OCI-LY7 (cell line): ENCODE results near the gene PEX14. TPM values are rescaled to one million over a fixed set of nuclear protein-coding genes. Genes with fewer than 3 reads are reported as not detected.

Source experiments
- BruUV-seq: library from RNA; stranded (reverse); fragments of 400-500 nt; replicated peaks from 2 replicates; lab custom pipeline; 2021; lab: Mats Ljungman, UMichigan
- CTCF ChIA-PET: fragments of 300-600 bp; sonication (Branson Sonifier 250); formaldehyde crosslinking; loops from one replicate; lab custom pipeline; 2022; ENCODE audit warnings: antibody characterized with exemption; ENCODE audit not compliant: unreplicated experiment; lab: Charles Lee
- POLR2A ChIA-PET: fragments of 300-600 bp; sonication (Branson Sonifier 250); formaldehyde crosslinking; loops from one replicate; lab custom pipeline; 2022; ENCODE audit warnings: antibody characterized with exemption; lab: Charles Lee
- DNase-seq: peaks from one replicate; pipeline ENCODE4 v3.0.0-alpha.2; 2015; ENCODE audit warnings: low spot score
- H2AFZ ChIP-seq: fragments of 200-600 bp; sonication (generic), shearing (Covaris generic); 2 replicates; pipeline ENCODE4 v1.6.1; 2014; ENCODE audit warnings: mild to moderate bottlenecking, antibody characterized with exemption, low read length, moderate library complexity
- H3K27ac ChIP-seq: fragments of 200-600 bp; sonication (generic); 2 replicates; pipeline ENCODE4 v1.5.1; 2014; ENCODE audit warnings: mixed run types, low read depth, mild to moderate bottlenecking, moderate library complexity, low read length, inconsistent platforms; ENCODE audit not compliant: poor library complexity, severe bottlenecking
- H3K36me3 ChIP-seq: fragments of 200-600 bp; sonication (generic); 2 replicates; pipeline ENCODE4 v1.6.1; 2014; ENCODE audit warnings: mild to moderate bottlenecking, antibody characterized with exemption, low read length, moderate library complexity, mixed read lengths; ENCODE audit not compliant: insufficient read depth
- H3K4me1 ChIP-seq: fragments of 200-600 bp; sonication (generic); 2 replicates; pipeline ENCODE4 v1.5.1; 2014; ENCODE audit warnings: mild to moderate bottlenecking, low read length; ENCODE audit not compliant: insufficient read depth, poor library complexity, severe bottlenecking
- H3K4me2 ChIP-seq: fragments of 200-600 bp; sonication (generic); 2 replicates; pipeline ENCODE4 v1.6.1; 2014; ENCODE audit warnings: mild to moderate bottlenecking, low read length
- H3K4me3 ChIP-seq: fragments of 200-600 bp; sonication (generic); 2 replicates; pipeline ENCODE4 v1.5.1; 2014; ENCODE audit warnings: mild to moderate bottlenecking, low read depth, low read length; ENCODE audit not compliant: poor library complexity, severe bottlenecking
- H3K79me2 ChIP-seq: fragments of 200-600 bp; sonication (generic); 2 replicates; pipeline ENCODE4 v1.6.1; 2016; ENCODE audit warnings: low read depth, mild to moderate bottlenecking, low read length, moderate library complexity, mixed read lengths; ENCODE audit not compliant: insufficient read depth
- H3K9me2 ChIP-seq: fragments of 200-600 bp; sonication (generic); 2 replicates; pipeline ENCODE4 v1.6.1; 2016; ENCODE audit warnings: mild to moderate bottlenecking, low read length, mixed read lengths; ENCODE audit not compliant: insufficient read depth
- H3K9me3 ChIP-seq: fragments of 200-600 bp; sonication (generic); 2 replicates; pipeline ENCODE4 v1.6.1; 2014; ENCODE audit warnings: mild to moderate bottlenecking, mixed run types, low read length, mixed read lengths
- H4K20me1 ChIP-seq: fragments of 200-600 bp; sonication (generic); 2 replicates; pipeline ENCODE4 v1.6.1; 2014; ENCODE audit warnings: mild to moderate bottlenecking, antibody characterized with exemption, low read length, moderate library complexity, mixed read lengths; ENCODE audit not compliant: insufficient read depth
- EZH2phosphoT487 ChIP-seq: fragments of 200-600 bp; sonication (generic); IDR thresholded peaks from 2 replicates; pipeline ENCODE4 v1.6.1; 2018; ENCODE audit warnings: low read depth, borderline replicate concordance, mild to moderate bottlenecking, mixed run types, antibody characterized with exemption, low read length, moderate library complexity, mixed read lengths
- intact Hi-C: fragments of 100-400 bp; cut with micrococcal nuclease; formaldehyde crosslinking; loops from one replicate; pipeline ENCODE4 v1.10.0; 2022; ENCODE audit not compliant: unreplicated experiment
- total RNA-seq, 2 experiments: library from RNA; depleted of rRNA in 1 of 2; stranded (reverse); fragments of >200 nt in 1 of 2; shearing (Covaris generic) in 1 of 2; gene quantifications; 2 replicates each; pipeline ENCODE4 v1.2.3, GENCODE V29; 2014 to 2022
- TF ChIP-seq, protein P1 (sequence below): fragments of 200-600 bp; sonication (generic); conservative IDR thresholded peaks from 2 replicates; pipeline ENCODE4 v1.5.1; 2014; ENCODE audit warnings: mild to moderate bottlenecking, antibody characterized with exemption, low read length, moderate library complexity, mixed read lengths

PEX14 gene
- total RNA-seq, 2 experiments from 2014 or later, result 14.6 to 24.3 TPM

DNA sequence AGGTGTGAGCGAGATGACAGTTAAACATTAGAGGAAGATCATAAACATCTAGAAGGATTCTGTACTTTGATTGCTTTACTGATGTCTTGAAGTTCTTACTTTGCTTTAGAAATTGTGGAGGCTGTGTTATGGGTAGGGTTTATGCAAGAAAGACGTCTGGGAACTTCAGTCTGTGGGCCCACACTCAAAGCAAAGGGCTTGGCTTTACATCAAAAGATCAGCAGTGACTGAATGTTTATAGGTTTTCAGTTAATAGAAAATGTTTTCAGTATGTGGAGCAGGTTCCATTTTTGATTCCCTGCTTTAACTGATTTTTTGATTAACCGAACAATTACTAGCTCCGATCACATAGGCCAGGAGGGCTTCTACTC lies 31.9 kb downstream of the PEX14 start:
- intact Hi-C loops, result loop anchor here (5.0 kb wide), 1 partner anchor 361 kb away; no protein-coding TSS in a partner anchor
- no peaks in the 10 kb centered on the region for H3K79me2 ChIP-seq
- POLR2A ChIA-PET, result no interaction called here

DNA sequence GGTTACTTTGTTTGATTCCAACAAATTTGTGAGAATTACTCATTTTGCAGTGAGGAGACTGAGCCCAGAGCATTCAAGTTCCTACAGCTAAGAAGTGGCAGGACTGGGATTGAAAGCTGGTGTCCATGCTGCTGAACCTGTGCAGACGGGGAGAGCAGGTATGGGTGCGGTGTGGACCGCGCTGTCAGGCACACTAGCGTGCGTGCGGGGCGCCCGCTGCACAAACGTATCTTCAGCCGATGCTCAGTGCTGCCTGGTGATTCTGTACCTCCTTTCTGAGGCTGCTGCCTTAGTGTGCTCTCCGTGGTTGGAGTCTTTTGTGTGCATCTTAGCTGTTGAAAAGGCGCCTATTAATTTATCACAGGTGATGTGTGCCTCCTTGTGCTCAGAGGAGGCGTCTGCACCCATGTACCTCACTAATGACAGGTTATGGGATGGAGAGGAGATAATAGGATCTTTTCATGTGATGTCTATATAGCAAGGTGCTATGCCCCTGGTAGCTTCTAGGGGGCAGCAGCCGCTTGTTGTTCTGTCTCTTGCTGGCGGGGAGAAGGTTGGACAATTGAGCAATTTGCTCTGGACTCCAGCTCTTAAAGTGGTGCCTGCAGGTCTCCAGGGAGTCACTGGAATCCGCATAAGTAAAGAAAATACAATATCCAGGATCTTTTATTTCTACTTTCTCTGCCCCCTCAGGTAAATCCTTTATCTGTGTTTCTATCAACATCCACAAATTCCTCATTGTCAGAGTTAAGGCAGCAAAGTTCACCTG lies 32.5 kb downstream of the PEX14 start:
- DNase-seq, result peak; percentile 61
- no peak overlapping the region for H3K4me2 ChIP-seq
- no peak overlapping the region for H3K27ac ChIP-seq
- 0 out of 2 replicates have a peak, but pooled peaks cover 5% of the 10 kb centered on the region for H4K20me1 ChIP-seq
- TF ChIP-seq, protein P1, sequence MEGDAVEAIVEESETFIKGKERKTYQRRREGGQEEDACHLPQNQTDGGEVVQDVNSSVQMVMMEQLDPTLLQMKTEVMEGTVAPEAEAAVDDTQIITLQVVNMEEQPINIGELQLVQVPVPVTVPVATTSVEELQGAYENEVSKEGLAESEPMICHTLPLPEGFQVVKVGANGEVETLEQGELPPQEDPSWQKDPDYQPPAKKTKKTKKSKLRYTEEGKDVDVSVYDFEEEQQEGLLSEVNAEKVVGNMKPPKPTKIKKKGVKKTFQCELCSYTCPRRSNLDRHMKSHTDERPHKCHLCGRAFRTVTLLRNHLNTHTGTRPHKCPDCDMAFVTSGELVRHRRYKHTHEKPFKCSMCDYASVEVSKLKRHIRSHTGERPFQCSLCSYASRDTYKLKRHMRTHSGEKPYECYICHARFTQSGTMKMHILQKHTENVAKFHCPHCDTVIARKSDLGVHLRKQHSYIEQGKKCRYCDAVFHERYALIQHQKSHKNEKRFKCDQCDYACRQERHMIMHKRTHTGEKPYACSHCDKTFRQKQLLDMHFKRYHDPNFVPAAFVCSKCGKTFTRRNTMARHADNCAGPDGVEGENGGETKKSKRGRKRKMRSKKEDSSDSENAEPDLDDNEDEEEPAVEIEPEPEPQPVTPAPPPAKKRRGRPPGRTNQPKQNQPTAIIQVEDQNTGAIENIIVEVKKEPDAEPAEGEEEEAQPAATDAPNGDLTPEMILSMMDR, result peak; percentile 89
- TF ChIP-seq EZH2phosphoT487, result no peak
- no peaks in the 10 kb centered on the region for H3K79me2 ChIP-seq
- ChIA-PET POLR2A (interaction anchor here (0.6 kb wide), 1 partner anchor 468 kb away, joined by 3 read pairs; no protein-coding TSS in a partner anchor), CTCF (interaction anchor here (0.8 to 1.4 kb wide), 2 partner anchors 8 to 307 kb away, joined by 4 to 5 read pairs; no protein-coding TSS in a partner anchor)
- no TSS peak for BruUV-seq
- H3K4me3 ChIP-seq, result no peak overlapping the region
- no peaks in the 10 kb centered on the region for H3K9me3 ChIP-seq
- H2AFZ ChIP-seq, result no peak overlapping the region
- no peaks in the 10 kb centered on the region for H3K9me2 ChIP-seq
- H3K4me1 ChIP-seq, result peaks cover 4% of the 10 kb centered on the region
- no peaks in the 10 kb centered on the region for H3K36me3 ChIP-seq
- intact Hi-C loops, result loop anchor here (5.0 kb wide), 1 partner anchor 360 kb away; no protein-coding TSS in a partner anchor

More for the DNA sequence above, 31.9 kb downstream of the PEX14 start:
- 0 out of 2 replicates have a peak, but pooled peaks cover 5% of the 10 kb centered on the region for H4K20me1 ChIP-seq
- TF ChIP-seq, protein P1, result no peak
- TF ChIP-seq EZH2phosphoT487, result no peak
- H3K4me2 ChIP-seq, result no peak overlapping the region
- peaks cover 4% of the 10 kb centered on the region for H3K4me1 ChIP-seq
- CTCF ChIA-PET, result interaction anchor here (0.8 to 1.4 kb wide), 2 partner anchors 8 to 307 kb away, joined by 4 to 5 read pairs; no protein-coding TSS in a partner anchor
- no TSS peak for BruUV-seq
- no peak for DNase-seq
- no peak overlapping the region for H2AFZ ChIP-seq
- H3K27ac ChIP-seq, result no peak overlapping the region
- H3K9me2 ChIP-seq, result no peaks in the 10 kb centered on the region
- H3K36me3 ChIP-seq, result no peaks in the 10 kb centered on the region
- H3K9me3 ChIP-seq, result no peaks in the 10 kb centered on the region
- no peak overlapping the region for H3K4me3 ChIP-seq
